ENCODE data around the gene PAM16. TPM values are rescaled to one million over a fixed set of nuclear protein-coding genes. Genes with fewer than 3 reads are reported as not detected.

Gene PAM16
- total RNA-seq, 3 donors from 2014 or later (not counting 1 experiment from before 2014, with no cell fraction given), result 29.4 to 42.7 (median 39.0) TPM

GRCh38 chr16:4365615-4366014, 14.5 kb upstream of the PAM16 start:
- no peak overlapping the region for H3K4me3 ChIP-seq (ENCODE audit: low read length)
- H3K27ac ChIP-seq (ENCODE audit: low read length), result no peak overlapping the region
- H3K27me3 ChIP-seq (ENCODE audit: control insufficient read depth, insufficient read depth, low read length), result no peaks in the 10 kb centered on the region
- Mint-ChIP-seq H3K4me3 (no peak overlapping the region), H3K27ac (no peak overlapping the region), H3K9me3 (no peaks in the 10 kb centered on the region), H3K27me3 (ENCODE audit: low read depth in 2 of 2) (no peaks in the 10 kb centered on the region), H3K36me3 (no peaks in the 10 kb centered on the region), H3K4me1 (peaks cover 0 to 8% of the 10 kb centered on the region in 2 donors)
- H3K36me3 ChIP-seq (ENCODE audit: control insufficient read depth, insufficient read depth, low read length), result peaks cover 52% of the 10 kb centered on the region
- peaks cover 18% of the 10 kb centered on the region for H3K4me1 ChIP-seq (ENCODE audit: control insufficient read depth, insufficient read depth, low read length)
- 91% methylated on average over 12 of the region's 12 CpGs for WGBS (ENCODE audit: insufficient coverage)
- H3K9me3 ChIP-seq (ENCODE audit: control insufficient read depth, insufficient read depth, low read length), result no peaks in the 10 kb centered on the region
- ATAC-seq (no peak), DNase-seq (no peak)
- TF ChIP-seq CTCF (IDR thresholded peaks at IDR 0.05), result no peak
- intact Hi-C loops (cut with micrococcal nuclease), result no loop called here

- H3K4me3 ChIP-seq (ENCODE audit: low read length), result no peak overlapping the region
- H3K4me1 ChIP-seq (ENCODE audit: control insufficient read depth, insufficient read depth, low read length), result peaks cover 18% of the 10 kb centered on the region
- no peaks in the 10 kb centered on the region for H3K36me3 Mint-ChIP-seq
- H3K4me1 Mint-ChIP-seq, result peaks cover 0 to 8% of the 10 kb centered on the region in 2 donors
- H3K27me3 ChIP-seq (ENCODE audit: control insufficient read depth, insufficient read depth, low read length), result no peaks in the 10 kb centered on the region
- ATAC-seq, result no peak
- H3K27ac ChIP-seq (ENCODE audit: low read length), result no peak overlapping the region
- H3K4me3 Mint-ChIP-seq, result no peak overlapping the region
- no peaks in the 10 kb centered on the region for H3K27me3 Mint-ChIP-seq (ENCODE audit: low read depth in 2 of 2)
- H3K9me3 Mint-ChIP-seq, result no peaks in the 10 kb centered on the region
- intact Hi-C loops (cut with micrococcal nuclease), result no loop called here
- no peaks in the 10 kb centered on the region for H3K9me3 ChIP-seq (ENCODE audit: control insufficient read depth, insufficient read depth, low read length)
- WGBS (ENCODE audit: insufficient coverage), result 82% methylated on average over 10 of the region's 10 CpGs
- no peak overlapping the region for H3K27ac Mint-ChIP-seq
- H3K36me3 ChIP-seq (ENCODE audit: control insufficient read depth, insufficient read depth, low read length), result peaks cover 58% of the 10 kb centered on the region
- no peak for TF ChIP-seq CTCF (IDR thresholded peaks at IDR 0.05)
- no peak for DNase-seq
These were observed 13.9 kb upstream of the PAM16 start for GRCh38 chr16:4365014-4365406.

GRCh38 chr16:4364196-4365013, 13.3 kb upstream of the PAM16 start:
- H3K27ac ChIP-seq (ENCODE audit: low read length), result peak overlapping the region; percentile 22
- H3K27me3 ChIP-seq (ENCODE audit: control insufficient read depth, insufficient read depth, low read length), result no peaks in the 10 kb centered on the region
- peaks cover 61% of the 10 kb centered on the region for H3K36me3 ChIP-seq (ENCODE audit: control insufficient read depth, insufficient read depth, low read length)
- H3K36me3 Mint-ChIP-seq, result no peaks in the 10 kb centered on the region
- H3K4me1 ChIP-seq (ENCODE audit: control insufficient read depth, insufficient read depth, low read length), result peaks cover 19% of the 10 kb centered on the region
- TF ChIP-seq CTCF (IDR thresholded peaks at IDR 0.05), result no peak
- ATAC-seq (peak in 2 of 3 donors; percentile 48 to 56), DNase-seq (no peak)
- WGBS (ENCODE audit: insufficient coverage), result 80% methylated on average over 37 of the region's 37 CpGs
- H3K9me3 Mint-ChIP-seq, result no peaks in the 10 kb centered on the region
- H3K27me3 Mint-ChIP-seq (ENCODE audit: low read depth in 2 of 2), result no peaks in the 10 kb centered on the region
- no peak overlapping the region for H3K4me3 ChIP-seq (ENCODE audit: low read length)
- H3K4me3 Mint-ChIP-seq, result no peak overlapping the region
- peak overlapping the region in 1 of 2 donors; percentile 41 for H3K27ac Mint-ChIP-seq
- no peaks in the 10 kb centered on the region for H3K9me3 ChIP-seq (ENCODE audit: control insufficient read depth, insufficient read depth, low read length)
- peaks cover 0 to 8% of the 10 kb centered on the region in 2 donors for H3K4me1 Mint-ChIP-seq
- intact Hi-C loops (cut with micrococcal nuclease), result no loop called here
